IgD-negative memory B cell (primary cell): ENCODE data around the gene MCM7. TPM values are rescaled to one million over a fixed set of nuclear protein-coding genes. Genes with fewer than 3 reads are reported as not detected.

Source experiments
- H3K27ac Mint-ChIP-seq, 3 donors: one replicate each; pipeline ENCODE4 v1.8.0; 2020 to 2022; ENCODE audit warnings: mild to moderate bottlenecking in 3 of 3, mixed read lengths in 3 of 3, moderate library complexity in 1 of 3
- H3K27me3 Mint-ChIP-seq: one replicate; pipeline ENCODE4 v1.8.0; 2021; ENCODE audit warnings: mixed read lengths
- H3K36me3 Mint-ChIP-seq: one replicate; pipeline ENCODE4 v1.8.0; 2020; ENCODE audit warnings: mild to moderate bottlenecking, mixed read lengths
- H3K4me1 Mint-ChIP-seq, 3 donors: one replicate each; pipeline ENCODE4 v1.8.0; 2020 to 2022; ENCODE audit warnings: mixed read lengths in 3 of 3, mild to moderate bottlenecking in 1 of 3
- H3K4me3 Mint-ChIP-seq, 4 donors: one replicate each; pipeline ENCODE4 v1.8.0; 2020 to 2022; ENCODE audit warnings: mild to moderate bottlenecking in 4 of 4, mixed read lengths in 4 of 4, moderate library complexity in 3 of 4
- H3K9me3 Mint-ChIP-seq, 3 donors: one replicate each; pipeline ENCODE4 v1.8.0; 2020 to 2021; ENCODE audit warnings: mixed read lengths in 3 of 3, mild to moderate bottlenecking in 1 of 3
- polyA plus RNA-seq: library from polyadenylated mRNA; unstranded; fragments of 300-500 nt; fragmentation: Illumina TruSeq; gene quantifications from one replicate; pipeline ENCODE4 v1.2.3, GENCODE V29; 2021

Gene MCM7
- polyA plus RNA-seq, 1 donor from 2014 or later: 33.4 TPM

DNA sequence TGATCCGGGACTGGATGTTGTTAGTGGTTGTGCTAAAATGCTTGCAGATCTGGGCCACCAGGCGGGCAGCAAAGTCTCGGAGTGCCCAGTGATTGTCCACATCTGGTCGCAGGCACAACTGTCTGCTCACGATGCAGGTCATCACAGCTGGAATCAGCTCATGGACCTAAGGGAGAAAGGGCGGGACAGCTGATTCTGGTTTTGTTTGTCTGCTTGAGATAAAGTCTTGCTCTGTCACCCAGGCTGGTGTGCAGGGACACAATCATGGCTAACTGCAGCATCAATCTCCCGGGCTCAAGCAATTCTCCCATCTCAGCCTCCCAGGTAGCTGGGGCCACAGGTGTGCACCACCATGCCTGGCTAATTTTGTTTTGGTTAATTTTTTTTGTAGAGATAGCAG is 10.0 kb upstream of the MCM7 start:
- Mint-ChIP-seq H3K9me3 (no peaks in the 10 kb centered on the region), H3K27ac (peak overlapping the region in 1 of 3 donors; percentile 35), H3K4me3 (peak overlapping the region in 1 of 4 donors; percentile 32), H3K36me3 (peaks cover 2% of the 10 kb centered on the region), H3K27me3 (no peaks in the 10 kb centered on the region), H3K4me1 (no peaks in the 10 kb centered on the region)

DNA sequence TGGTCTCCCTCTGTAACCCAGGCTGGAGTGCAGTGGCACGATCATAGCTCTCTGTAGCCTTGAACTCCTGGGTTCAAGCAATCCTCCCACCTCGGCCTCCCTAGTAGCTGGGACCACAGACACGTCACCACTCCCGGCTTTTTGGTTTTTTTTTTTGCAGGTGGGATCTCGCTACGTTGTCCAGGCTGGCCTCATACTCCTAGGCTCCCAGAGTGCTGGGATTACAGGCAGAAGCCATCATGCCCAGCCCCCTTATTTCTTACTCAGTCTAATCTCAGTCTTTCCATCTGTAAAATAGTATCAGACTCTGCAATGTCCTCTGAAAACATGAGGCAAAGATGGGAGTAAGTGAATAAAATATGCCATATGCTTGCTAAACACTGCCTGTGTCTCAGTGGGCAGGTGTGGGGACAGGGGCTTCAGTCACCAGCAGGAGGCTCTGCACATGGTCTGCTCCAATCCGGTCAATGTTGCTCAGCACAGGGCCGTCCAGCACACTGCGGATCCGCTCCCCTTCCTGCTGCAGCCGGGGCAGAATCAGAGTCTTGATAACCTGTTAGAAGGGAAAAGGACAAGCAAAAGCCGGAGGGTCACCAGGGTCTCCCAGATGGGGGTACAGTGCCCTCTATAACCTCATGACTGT is 8.4 kb upstream of the MCM7 start:
- H3K4me1 Mint-ChIP-seq: no peaks in the 10 kb centered on the region
- H3K4me3 Mint-ChIP-seq: no peak overlapping the region
- H3K9me3 Mint-ChIP-seq: no peaks in the 10 kb centered on the region
- no peaks in the 10 kb centered on the region for H3K27me3 Mint-ChIP-seq
- H3K27ac Mint-ChIP-seq: no peak overlapping the region
- peaks cover 2% of the 10 kb centered on the region for H3K36me3 Mint-ChIP-seq

- Mint-ChIP-seq H3K4me3 (no peak overlapping the region), H3K36me3 (no peaks in the 10 kb centered on the region), H3K27ac (no peak overlapping the region), H3K9me3 (no peaks in the 10 kb centered on the region), H3K4me1 (peaks cover 2 to 5% (median 4%) of the 10 kb centered on the region in 3 donors), H3K27me3 (no peaks in the 10 kb centered on the region)
These were observed 6.7 kb upstream of the MCM7 start for GRCh38 chr7:100107890-100108289.

GRCh38 chr7:100107125-100107737 is 6.0 kb upstream of the MCM7 start:
- H3K27me3 Mint-ChIP-seq: no peaks in the 10 kb centered on the region
- peak overlapping the region in 1 of 3 donors; percentile 23 for H3K27ac Mint-ChIP-seq
- peak overlapping the region in 1 of 4 donors; percentile 57 for H3K4me3 Mint-ChIP-seq
- no peaks in the 10 kb centered on the region for H3K36me3 Mint-ChIP-seq
- H3K4me1 Mint-ChIP-seq: peaks cover 4 to 5% (median 5%) of the 10 kb centered on the region in 3 donors
- no peaks in the 10 kb centered on the region for H3K9me3 Mint-ChIP-seq

DNA sequence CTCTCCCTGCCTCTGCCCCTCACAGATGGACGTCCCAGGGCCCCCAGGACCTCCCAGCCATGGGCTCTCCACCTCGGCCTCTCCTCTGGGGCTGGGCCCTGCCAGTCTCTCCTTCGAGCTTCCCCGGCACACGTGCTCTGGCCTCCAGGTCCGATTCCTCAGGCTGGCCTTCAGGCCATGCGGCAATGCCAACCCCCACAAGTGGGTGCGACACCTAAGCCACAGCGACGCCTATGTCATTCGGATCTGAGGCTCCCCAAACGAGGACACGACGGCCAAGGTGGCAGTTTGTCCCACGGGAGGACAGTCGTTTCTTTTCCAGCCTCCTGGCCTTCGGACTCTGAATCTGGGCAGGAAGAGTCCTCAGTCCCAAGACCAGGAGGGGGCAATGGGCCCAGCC is 5.4 kb upstream of the MCM7 start:
- no peaks in the 10 kb centered on the region for H3K9me3 Mint-ChIP-seq
- H3K36me3 Mint-ChIP-seq: no peaks in the 10 kb centered on the region
- peaks cover 4 to 5% (median 5%) of the 10 kb centered on the region in 3 donors for H3K4me1 Mint-ChIP-seq
- H3K27me3 Mint-ChIP-seq: no peaks in the 10 kb centered on the region
- peak overlapping the region in 1 of 4 donors; percentile 57 for H3K4me3 Mint-ChIP-seq
- peak overlapping the region in 1 of 3 donors; percentile 23 for H3K27ac Mint-ChIP-seq

GRCh38 chr7:100105534-100105933 is 4.3 kb upstream of the MCM7 start:
- no peaks in the 10 kb centered on the region for H3K9me3 Mint-ChIP-seq
- no peaks in the 10 kb centered on the region for H3K36me3 Mint-ChIP-seq
- peak overlapping the region in 1 of 3 donors; percentile 42 for H3K27ac Mint-ChIP-seq
- H3K27me3 Mint-ChIP-seq: no peaks in the 10 kb centered on the region
- peak overlapping the region in 1 of 4 donors; percentile 52 for H3K4me3 Mint-ChIP-seq
- peaks cover 4 to 11% (median 5%) of the 10 kb centered on the region in 3 donors for H3K4me1 Mint-ChIP-seq

DNA sequence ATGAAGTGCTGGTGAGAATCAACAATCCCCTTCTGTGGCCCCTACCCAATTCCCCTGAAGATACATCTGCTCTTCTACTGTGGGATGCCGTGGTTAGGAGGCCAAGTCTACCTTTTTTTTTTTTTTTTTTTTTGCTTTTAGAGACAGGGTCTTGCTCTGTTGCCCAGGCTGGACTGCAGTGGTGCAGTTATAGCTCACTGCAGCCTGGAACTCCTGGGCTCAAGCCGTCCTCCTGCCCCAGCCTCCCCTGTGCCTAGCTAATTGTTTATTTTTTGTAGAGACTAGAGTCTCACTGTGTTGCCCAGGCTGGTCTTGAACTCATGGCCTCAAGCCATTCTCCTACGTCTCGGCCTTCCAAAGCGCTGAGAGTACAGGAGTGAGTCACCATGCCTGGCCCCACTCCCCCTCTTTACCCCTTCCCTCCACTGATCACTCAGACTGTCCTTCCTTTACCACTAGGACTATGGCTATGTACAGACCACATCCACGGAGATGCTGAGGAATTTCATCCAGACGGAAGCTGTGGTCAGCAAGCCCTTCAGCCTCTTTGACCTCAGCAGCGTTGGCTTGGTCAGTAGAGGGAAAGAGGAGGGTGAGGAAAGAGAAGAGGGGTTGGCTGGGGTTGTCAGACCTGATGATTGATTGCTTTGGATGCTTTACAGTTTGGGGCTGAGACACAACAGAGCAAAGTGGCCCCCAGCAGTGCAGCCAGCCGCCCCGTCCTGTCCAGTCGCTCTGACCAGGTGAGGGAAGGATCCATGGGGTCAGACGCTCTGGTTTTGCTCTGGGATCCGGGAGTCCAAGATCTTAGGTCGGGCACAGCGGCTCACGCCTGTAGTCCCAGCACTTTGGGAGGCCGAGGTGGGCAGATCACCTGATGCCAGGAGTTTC is 2.0 kb upstream of the MCM7 start:
- Mint-ChIP-seq H3K36me3 (no peaks in the 10 kb centered on the region), H3K4me1 (peaks cover 10 to 19% (median 19%) of the 10 kb centered on the region in 3 donors), H3K9me3 (no peaks in the 10 kb centered on the region), H3K4me3 (peak overlapping the region; percentile 23 to 93 (median 78)), H3K27me3 (no peaks in the 10 kb centered on the region), H3K27ac (peak overlapping the region in 2 of 3 donors; percentile 92 to 100)

DNA sequence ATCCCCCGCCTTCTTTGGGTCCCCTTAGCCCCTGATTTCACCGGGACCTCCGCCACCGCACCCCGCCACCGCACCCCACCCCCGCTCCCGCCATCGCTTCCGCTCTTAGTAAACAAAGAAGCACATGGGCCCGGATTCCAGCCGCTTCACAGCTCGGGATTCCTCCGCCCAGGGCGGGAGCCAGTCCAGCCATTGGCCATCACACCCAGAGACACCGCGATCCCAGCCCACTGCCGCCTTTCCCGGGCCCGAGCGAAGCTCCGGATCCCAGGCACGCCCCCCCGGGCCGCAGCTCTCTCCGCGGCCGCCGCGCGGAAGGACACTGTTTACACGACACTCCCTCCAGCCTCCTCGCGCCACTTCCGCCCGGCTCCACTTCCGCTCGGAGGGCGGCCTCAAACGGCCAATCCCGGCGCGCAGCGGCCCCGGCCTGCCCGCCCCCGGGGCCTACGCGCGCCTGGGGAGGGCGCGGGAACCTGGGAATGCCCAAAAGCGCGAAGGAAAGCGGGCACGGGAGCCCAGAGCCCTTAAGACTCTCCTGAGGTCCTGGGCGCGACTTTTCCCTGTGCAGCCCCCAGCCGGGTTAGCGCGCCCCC is 679 bp downstream of the MCM7 start:
- Mint-ChIP-seq H3K27me3 (no peaks in the 10 kb centered on the region), H3K4me3 (peak overlapping the region; percentile 93 to 99 (median 98)), H3K4me1 (peaks cover 16 to 25% (median 19%) of the 10 kb centered on the region in 3 donors), H3K36me3 (peaks cover 4% of the 10 kb centered on the region), H3K9me3 (no peaks in the 10 kb centered on the region), H3K27ac (peak overlapping the region; percentile 98 to 100 (median 99))

GRCh38 chr7:100099452-100099851 is 1.7 kb downstream of the MCM7 start:
- peak overlapping the region; percentile 98 to 100 (median 99) for H3K27ac Mint-ChIP-seq
- H3K4me1 Mint-ChIP-seq: peaks cover 16 to 25% (median 19%) of the 10 kb centered on the region in 3 donors
- H3K36me3 Mint-ChIP-seq: peaks cover 4% of the 10 kb centered on the region
- H3K4me3 Mint-ChIP-seq: peak overlapping the region; percentile 93 to 99 (median 98)
- no peaks in the 10 kb centered on the region for H3K27me3 Mint-ChIP-seq
- H3K9me3 Mint-ChIP-seq: no peaks in the 10 kb centered on the region

GRCh38 chr7:100098913-100099312 is 2.3 kb downstream of the MCM7 start:
- Mint-ChIP-seq H3K36me3 (peaks cover 4% of the 10 kb centered on the region), H3K4me1 (peaks cover 16 to 25% (median 17%) of the 10 kb centered on the region in 3 donors), H3K27me3 (no peaks in the 10 kb centered on the region), H3K9me3 (no peaks in the 10 kb centered on the region), H3K27ac (peak overlapping the region; percentile 37 to 100 (median 83)), H3K4me3 (peak overlapping the region; percentile 10 to 97 (median 62))

DNA sequence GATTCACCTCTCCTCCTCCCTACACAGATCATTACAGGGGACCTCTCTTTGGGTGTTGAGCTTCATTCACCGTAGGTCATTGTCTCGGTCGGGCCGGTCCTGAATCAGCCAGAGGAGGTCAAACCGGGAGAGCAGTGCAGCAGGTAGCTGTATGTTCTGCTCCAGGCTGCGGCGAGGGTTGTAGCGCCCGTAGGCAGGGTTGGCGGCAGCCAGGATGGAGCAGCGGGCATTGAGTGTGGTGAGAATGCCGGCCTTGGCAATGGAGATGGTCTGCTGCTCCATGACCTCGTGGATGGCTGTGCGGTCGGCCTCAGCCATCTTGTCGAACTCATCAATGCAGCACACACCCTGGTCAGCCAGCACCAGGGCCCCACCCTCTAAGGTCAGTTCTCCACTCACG is 5.5 kb downstream of the MCM7 start:
- no peaks in the 10 kb centered on the region for H3K27me3 Mint-ChIP-seq
- H3K9me3 Mint-ChIP-seq: no peaks in the 10 kb centered on the region
- peaks cover 4% of the 10 kb centered on the region for H3K36me3 Mint-ChIP-seq
- peak overlapping the region in 1 of 4 donors; percentile 93 for H3K4me3 Mint-ChIP-seq
- H3K4me1 Mint-ChIP-seq: peaks cover 12 to 20% (median 16%) of the 10 kb centered on the region in 3 donors
- peak overlapping the region in 2 of 3 donors; percentile 31 to 82 for H3K27ac Mint-ChIP-seq

DNA sequence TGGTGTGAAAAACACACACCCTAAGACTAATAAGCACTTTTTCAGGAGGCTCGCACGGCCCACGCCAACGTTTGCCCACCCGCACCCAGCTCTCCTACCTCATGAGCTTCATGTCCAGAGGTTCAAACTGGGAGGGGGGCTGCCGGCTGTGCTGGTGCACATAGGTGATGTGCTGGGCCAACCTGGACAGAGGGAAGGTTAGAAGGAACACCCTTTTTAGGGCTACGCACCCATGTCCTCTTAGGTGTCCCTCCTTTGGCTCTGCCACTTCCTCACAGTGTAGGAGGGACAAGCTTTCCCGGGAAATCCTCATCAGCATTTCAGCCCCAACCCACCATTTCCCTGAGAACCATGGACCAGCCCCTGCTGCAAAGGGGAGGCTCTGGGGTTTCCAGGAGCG is 5.9 kb downstream of the MCM7 start:
- Mint-ChIP-seq H3K27ac (peak overlapping the region in 1 of 3 donors; percentile 82), H3K4me1 (peaks cover 10 to 23% (median 16%) of the 10 kb centered on the region in 3 donors), H3K36me3 (peaks cover 4% of the 10 kb centered on the region), H3K9me3 (no peaks in the 10 kb centered on the region), H3K4me3 (peak overlapping the region in 2 of 4 donors; percentile 25 to 93), H3K27me3 (no peaks in the 10 kb centered on the region)

DNA sequence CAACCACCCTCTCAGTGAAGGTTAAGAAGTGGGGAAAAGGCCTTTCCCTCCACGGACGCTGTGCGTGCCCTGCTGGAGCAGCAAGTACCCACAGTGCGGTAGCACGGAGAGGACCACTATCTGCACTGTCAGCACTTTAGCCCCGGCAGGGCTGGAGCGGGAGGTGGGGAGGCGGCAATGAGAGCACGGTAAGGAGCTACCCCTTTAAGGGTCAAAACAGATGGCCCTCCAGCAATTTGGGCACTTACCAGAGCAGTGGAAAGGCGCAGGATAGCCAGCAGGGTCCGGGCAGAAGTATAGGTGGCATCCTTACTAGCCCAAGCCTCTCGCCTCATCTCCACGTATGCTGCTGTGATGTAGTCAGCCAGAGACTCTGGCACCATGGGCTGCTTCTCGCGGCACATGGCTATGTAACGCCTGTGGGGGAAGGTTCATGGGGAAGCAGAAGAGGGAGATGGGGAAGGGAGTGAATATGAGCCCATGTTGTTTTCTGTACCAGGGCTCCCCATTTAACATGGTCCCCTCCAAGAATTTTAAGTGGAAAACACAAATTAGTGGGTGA is 7.2 kb downstream of the MCM7 start:
- no peaks in the 10 kb centered on the region for H3K27me3 Mint-ChIP-seq
- peaks cover 12 to 21% (median 16%) of the 10 kb centered on the region in 3 donors for H3K4me1 Mint-ChIP-seq
- H3K9me3 Mint-ChIP-seq: no peaks in the 10 kb centered on the region
- H3K36me3 Mint-ChIP-seq: peaks cover 4% of the 10 kb centered on the region
- peak overlapping the region in 1 of 4 donors; percentile 93 for H3K4me3 Mint-ChIP-seq
- H3K27ac Mint-ChIP-seq: peak overlapping the region in 1 of 3 donors; percentile 99

DNA sequence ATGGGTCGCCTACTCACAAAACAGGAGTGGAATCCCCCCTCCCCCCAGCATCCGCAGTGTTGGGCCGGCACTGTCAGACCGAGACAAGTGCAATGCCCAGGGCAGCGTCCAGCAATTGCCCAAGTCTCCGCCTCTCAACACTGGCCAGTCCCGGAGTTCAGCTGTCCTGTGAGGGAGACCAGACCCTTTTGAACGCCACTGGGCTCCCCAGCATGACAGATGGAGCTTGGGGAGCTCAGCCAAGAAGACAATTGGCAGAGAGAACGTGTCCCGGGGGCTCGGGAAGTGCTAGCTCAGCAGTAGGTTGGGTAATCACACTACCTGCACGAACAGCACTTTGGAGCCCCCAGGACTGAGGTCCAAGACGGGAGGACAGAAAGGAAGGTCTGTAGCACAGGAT is 7.7 kb downstream of the MCM7 start:
- Mint-ChIP-seq H3K27me3 (peaks cover under 1% of the 10 kb centered on the region), H3K4me3 (peak overlapping the region in 1 of 4 donors; percentile 93), H3K9me3 (no peaks in the 10 kb centered on the region), H3K27ac (peak overlapping the region in 1 of 3 donors; percentile 99), H3K4me1 (peaks cover 12 to 17% (median 16%) of the 10 kb centered on the region in 3 donors), H3K36me3 (peaks cover 4% of the 10 kb centered on the region)
